DND-41 (cell line): ENCODE results near the gene PRKAR1A.

Source experiments
- CTCF ChIP-seq: IDR thresholded peaks from 2 replicates; pipeline ENCODE4 v1.5.1; 2012; ENCODE audit warnings: borderline replicate concordance, low read length, moderate library complexity, mild to moderate bottlenecking; ENCODE audit not compliant: poor library complexity, severe bottlenecking; ENCODE audit errors: extremely low read depth
- EZH2 ChIP-seq: IDR thresholded peaks from 3 replicates; pipeline ENCODE4 v1.6.1; 2012; ENCODE audit warnings: borderline replicate concordance, low read depth, mild to moderate bottlenecking, moderate library complexity, low read length, inconsistent platforms; ENCODE audit not compliant: severe bottlenecking

GRCh38 chr17:68470961-68471360 lies 41.3 kb upstream of the PRKAR1A start:
- TF ChIP-seq CTCF (no peak), EZH2 (no peak)
